Gastrocnemius medialis (tissue), 4 donors: ENCODE results near the gene CRYBA1. TPM values are rescaled to one million over a fixed set of nuclear protein-coding genes. Genes with fewer than 3 reads are reported as not detected.

Experiments used
- ATAC-seq, 2 donors: fragments of 150-250 bp; one replicate each; pipeline ENCODE4 v1.9.1; 2016
- DNase-seq, 2 donors: peaks; one replicate each; pipeline ENCODE4 v3.0.0-alpha.2; 2019
- H3K27ac ChIP-seq, 4 donors: fragments of 200-600 bp; sonication (generic); 1 replicate in 1 of 4; 2 replicates in 3 of 4; pipeline ENCODE4 v1.5.1; 2016 to 2018; ENCODE audit warnings: mild to moderate bottlenecking in 2 of 4, moderate library complexity in 1 of 4
- H3K27me3 ChIP-seq, 3 donors: fragments of 200-600 bp; sonication (generic) in 2 of 3; 1 replicate in 1 of 3; 2 replicates in 2 of 3; pipeline versions ENCODE4 v1.5.1 to v1.6.0; 2016 to 2019; ENCODE audit warnings: mild to moderate bottlenecking in 1 of 3, moderate library complexity in 1 of 3
- H3K36me3 ChIP-seq, 2 donors: fragments of 200-600 bp; sonication (generic) in 1 of 2; one replicate each; pipeline ENCODE4 v1.5.1; 2017 to 2018
- H3K4me1 ChIP-seq, 2 donors: fragments of 200-600 bp; sonication (generic) in 1 of 2; one replicate each; pipeline ENCODE4 v1.5.1; 2016 to 2017; ENCODE audit warnings: mild to moderate bottlenecking in 2 of 2
- H3K4me3 ChIP-seq, 4 donors: fragments of 200-600 bp; sonication (generic) in 3 of 4; 1 replicate in 1 of 4; 2 replicates in 3 of 4; pipeline ENCODE4 v1.5.1; 2016 to 2019; ENCODE audit warnings: mild to moderate bottlenecking in 2 of 4
- H3K9me3 ChIP-seq, 3 donors: fragments of 200-600 bp; sonication (generic) in 2 of 3; 1 replicate in 1 of 3; 2 replicates in 2 of 3; pipeline ENCODE4 v1.5.1; 2016 to 2019
- POLR2A ChIP-seq, 2 donors: fragments of 450-650 bp; IDR thresholded peaks; one replicate each; pipeline ENCODE4 v1.6.1; 2017; ENCODE audit warnings: antibody characterized with exemption in 2 of 2, mild to moderate bottlenecking in 2 of 2, moderate library complexity in 2 of 2
- in situ Hi-C, 4 donors: fragments of 200-750 bp; cut with MboI; loops; one replicate each; pipeline versions ENCODE4 v1.15.0 to v1.8.0; 2017; ENCODE audit warnings: low sequenced_read_pairs in 4 of 4
- intact Hi-C: fragments of 100-400 bp; cut with DNase I; formaldehyde crosslinking; loops from one replicate; pipeline ENCODE4 v1.15.1; 2023; ENCODE audit warnings: low total_unique reads
- total RNA-seq, 4 donors: library from RNA; depleted of rRNA; stranded (reverse); fragments of >200 nt; gene quantifications; one replicate each; pipeline versions ENCODE4 v1.1.0 to v1.2.3, GENCODE V29; 2016
- TF ChIP-seq, protein P1 (sequence below), 5 experiments: fragments of 450-650 bp in 3 of 5; fragments of 200-600 bp in 2 of 5; sonication (generic) in 2 of 5; IDR thresholded peaks in 4 of 5; conservative IDR thresholded peaks in 1 of 5; 1 replicate in 4 of 5; 2 replicates in 1 of 5; pipeline ENCODE4 v1.5.1; 2016 to 2019; ENCODE audit warnings: antibody characterized with exemption in 5 of 5, mild to moderate bottlenecking in 3 of 5, moderate library complexity in 3 of 5

The CRYBA1 gene
- total RNA-seq, 4 donors from 2014 or later, result not detected

DNA sequence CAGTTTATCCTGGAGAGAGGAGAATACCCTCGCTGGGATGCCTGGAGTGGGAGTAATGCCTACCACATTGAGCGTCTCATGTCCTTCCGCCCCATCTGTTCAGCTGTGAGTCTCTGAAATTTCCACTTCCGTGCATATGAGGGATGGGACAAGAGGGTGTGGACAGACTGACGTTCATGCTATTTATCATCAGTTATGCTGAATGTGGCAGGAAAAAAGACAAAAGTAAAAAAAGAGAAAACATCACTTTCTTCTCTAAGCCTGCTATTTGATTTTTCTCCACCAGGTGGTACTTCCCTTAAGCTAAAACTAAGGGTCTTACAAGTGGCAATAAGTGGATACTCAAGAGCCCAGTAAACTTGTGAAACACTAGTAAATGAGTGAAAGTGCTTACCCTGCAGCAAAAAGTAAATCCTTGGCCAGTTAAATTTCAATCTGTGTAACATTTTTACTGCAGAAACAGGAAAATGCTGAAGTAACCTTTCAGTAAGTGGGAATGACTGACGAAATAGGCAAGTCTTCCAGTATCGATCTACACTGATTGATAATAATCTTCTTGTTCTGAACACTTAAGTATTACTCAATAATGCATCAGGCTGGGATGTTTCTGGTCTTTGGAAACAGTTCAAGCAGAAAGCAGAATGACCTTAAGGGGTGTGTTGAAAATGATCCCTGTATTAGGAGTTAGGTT lies 5.6 kb downstream of the CRYBA1 start:
- ATAC-seq (no peak), DNase-seq (no peak)
- no peaks in the 10 kb centered on the region for H3K36me3 ChIP-seq
- no peak overlapping the region for H3K4me3 ChIP-seq
- no peaks in the 10 kb centered on the region for H3K27me3 ChIP-seq
- H3K4me1 ChIP-seq, result peaks cover 7 to 16% of the 10 kb centered on the region in 2 donors
- no peak for TF ChIP-seq POLR2A (IDR thresholded peaks at IDR 0.05)
- TF ChIP-seq, protein P1, sequence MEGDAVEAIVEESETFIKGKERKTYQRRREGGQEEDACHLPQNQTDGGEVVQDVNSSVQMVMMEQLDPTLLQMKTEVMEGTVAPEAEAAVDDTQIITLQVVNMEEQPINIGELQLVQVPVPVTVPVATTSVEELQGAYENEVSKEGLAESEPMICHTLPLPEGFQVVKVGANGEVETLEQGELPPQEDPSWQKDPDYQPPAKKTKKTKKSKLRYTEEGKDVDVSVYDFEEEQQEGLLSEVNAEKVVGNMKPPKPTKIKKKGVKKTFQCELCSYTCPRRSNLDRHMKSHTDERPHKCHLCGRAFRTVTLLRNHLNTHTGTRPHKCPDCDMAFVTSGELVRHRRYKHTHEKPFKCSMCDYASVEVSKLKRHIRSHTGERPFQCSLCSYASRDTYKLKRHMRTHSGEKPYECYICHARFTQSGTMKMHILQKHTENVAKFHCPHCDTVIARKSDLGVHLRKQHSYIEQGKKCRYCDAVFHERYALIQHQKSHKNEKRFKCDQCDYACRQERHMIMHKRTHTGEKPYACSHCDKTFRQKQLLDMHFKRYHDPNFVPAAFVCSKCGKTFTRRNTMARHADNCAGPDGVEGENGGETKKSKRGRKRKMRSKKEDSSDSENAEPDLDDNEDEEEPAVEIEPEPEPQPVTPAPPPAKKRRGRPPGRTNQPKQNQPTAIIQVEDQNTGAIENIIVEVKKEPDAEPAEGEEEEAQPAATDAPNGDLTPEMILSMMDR (IDR thresholded peaks at IDR 0.05 in 4 of 5, conservative IDR thresholded peaks at IDR 0.05 in 1 of 5), result peak in 1 of 5 experiments; percentile 31
- intact Hi-C loops (no loop called here), in situ Hi-C loops (no loop called here)
- H3K27ac ChIP-seq, result no peak overlapping the region
- no peaks in the 10 kb centered on the region for H3K9me3 ChIP-seq

DNA sequence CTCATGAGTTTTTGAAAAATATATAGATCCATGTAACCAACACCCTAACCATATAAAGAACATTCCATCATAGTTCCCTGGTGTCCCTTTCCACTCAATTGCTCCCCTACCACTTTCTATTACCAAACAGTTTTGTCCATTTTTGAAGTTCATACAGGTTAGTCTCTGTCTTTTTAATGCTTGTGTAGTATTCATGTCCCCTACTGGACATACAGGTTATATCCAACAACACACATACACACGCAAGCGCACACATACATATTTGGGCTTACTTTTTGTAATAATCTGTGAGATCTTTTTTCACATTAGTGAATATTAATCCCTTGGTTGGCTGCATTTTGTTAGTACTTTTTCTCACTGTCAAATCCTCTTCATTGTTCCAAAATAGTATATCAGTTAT lies 6.4 kb downstream of the CRYBA1 start:
- TF ChIP-seq, protein P1 (IDR thresholded peaks at IDR 0.05 in 4 of 5, conservative IDR thresholded peaks at IDR 0.05 in 1 of 5), result no peak
- TF ChIP-seq POLR2A (IDR thresholded peaks at IDR 0.05), result no peak
- Histone ChIP-seq H3K27ac (no peak overlapping the region), H3K4me3 (no peak overlapping the region), H3K36me3 (no peaks in the 10 kb centered on the region), H3K27me3 (no peaks in the 10 kb centered on the region), H3K9me3 (no peaks in the 10 kb centered on the region), H3K4me1 (peaks cover 15 to 24% of the 10 kb centered on the region in 2 donors)
- in situ Hi-C loops, result no loop called here
- intact Hi-C loops, result no loop called here
- DNase-seq (no peak), ATAC-seq (no peak)

DNA sequence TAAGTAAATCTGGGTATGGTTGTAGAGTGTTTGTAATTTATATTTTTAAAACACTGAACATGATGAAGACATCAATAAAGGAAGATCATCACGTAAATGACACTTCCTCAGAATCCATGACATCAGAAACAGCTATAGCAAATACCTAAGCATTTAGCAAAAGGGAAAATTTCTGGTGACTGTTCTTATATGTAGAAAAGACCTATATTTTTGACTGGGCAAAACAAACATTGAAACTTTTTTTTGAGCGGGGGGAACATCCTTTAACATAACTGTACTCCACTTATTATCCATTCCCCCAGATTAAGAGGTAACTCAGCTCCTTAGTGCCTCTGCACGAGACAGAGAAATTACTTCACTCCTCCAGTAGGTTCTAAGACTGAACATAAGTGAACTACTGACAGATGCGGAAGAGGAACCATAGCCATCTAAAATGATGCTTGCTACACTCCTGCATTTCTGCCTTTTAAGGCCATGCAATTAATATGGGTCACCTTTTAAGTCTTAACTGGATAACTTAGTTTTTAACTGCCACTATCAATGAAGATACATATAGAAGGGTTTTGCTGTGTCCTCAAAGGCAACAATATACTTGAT lies 9.4 kb downstream of the CRYBA1 start:
- no peak for TF ChIP-seq POLR2A (IDR thresholded peaks at IDR 0.05)
- TF ChIP-seq, protein P1 (IDR thresholded peaks at IDR 0.05 in 4 of 5, conservative IDR thresholded peaks at IDR 0.05 in 1 of 5), result no peak
- H3K9me3 ChIP-seq, result no peaks in the 10 kb centered on the region
- intact Hi-C loops (loop anchor here (2.0 kb wide), 1 partner anchor 35 kb away; no protein-coding TSS in a partner anchor), in situ Hi-C loops (no loop called here)
- no peak overlapping the region for H3K27ac ChIP-seq
- ATAC-seq (no peak), DNase-seq (no peak)
- peaks cover 0 to 1% of the 10 kb centered on the region in 2 donors for H3K36me3 ChIP-seq
- no peak overlapping the region for H3K4me3 ChIP-seq
- H3K4me1 ChIP-seq, result peaks cover 24 to 36% of the 10 kb centered on the region in 2 donors
- H3K27me3 ChIP-seq, result no peaks in the 10 kb centered on the region

DNA sequence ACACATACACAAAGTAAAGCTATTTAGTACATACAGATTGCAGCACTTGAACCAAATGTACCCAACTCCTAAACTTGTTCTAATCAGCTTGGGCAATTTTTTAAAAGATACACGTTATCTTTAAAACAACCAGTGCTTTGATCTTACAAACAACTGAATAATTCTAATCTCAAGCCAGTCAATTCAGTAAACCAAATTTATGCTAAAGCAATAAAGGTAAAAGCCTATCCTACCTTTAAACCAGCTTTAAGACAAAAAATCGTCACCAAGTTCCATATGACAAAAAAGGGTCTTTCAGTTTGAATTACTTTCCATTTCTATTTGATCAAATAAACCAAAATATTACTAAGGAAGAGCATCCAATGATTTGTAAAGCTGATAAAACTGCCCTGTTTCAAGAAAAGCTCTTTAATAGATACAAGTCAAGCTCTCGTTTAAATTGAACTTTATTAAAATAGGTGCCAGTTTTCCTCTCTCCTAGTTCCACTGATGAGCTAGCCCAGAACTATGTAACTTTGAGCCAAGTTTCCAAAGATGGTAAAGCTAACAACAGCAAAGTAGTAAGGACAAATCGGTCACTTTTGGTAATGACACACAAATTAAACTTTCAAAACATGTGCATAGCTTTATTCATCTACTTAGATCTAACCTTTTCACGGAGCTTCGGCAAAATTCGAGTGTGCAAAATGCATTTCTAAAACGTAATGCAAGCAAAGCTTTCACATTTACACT lies 10.2 kb downstream of the CRYBA1 start:
- ATAC-seq, result peak in 1 of 2 donors; percentile 38
- in situ Hi-C loops, result no loop called here

More for the DNA sequence above, 10.2 kb downstream of the CRYBA1 start:
- peak overlapping the region in 1 of 4 donors; percentile 20 for H3K4me3 ChIP-seq
- TF ChIP-seq POLR2A (IDR thresholded peaks at IDR 0.05), result no peak
- TF ChIP-seq, protein P1 (IDR thresholded peaks at IDR 0.05 in 4 of 5, conservative IDR thresholded peaks at IDR 0.05 in 1 of 5), result no peak
- H3K27ac ChIP-seq, result peak overlapping the region; percentile 2 to 45 (median 8)
- no peaks in the 10 kb centered on the region for H3K27me3 ChIP-seq
- peaks cover 0 to 10% of the 10 kb centered on the region in 2 donors for H3K36me3 ChIP-seq
- no peak for DNase-seq
- no peaks in the 10 kb centered on the region for H3K9me3 ChIP-seq
- peaks cover 24 to 36% of the 10 kb centered on the region in 2 donors for H3K4me1 ChIP-seq
- intact Hi-C loops, result no loop called here
